Measurements from ENCODE around the gene SMTN. TPM values are rescaled to one million over a fixed set of nuclear protein-coding genes. Genes with fewer than 3 reads are reported as not detected.
"Not testable (repeated sequence)": the region's sequence is repeated elsewhere in the genome, so short reads cannot be mapped to it uniquely, and the experiment has no call there.

SMTN gene
- total and polyA plus RNA-seq, 4 donors, result 10.1 to 47.3 (median 13.8) TPM

GRCh38 chr22:31056986-31057599, 24.0 kb upstream of the SMTN start:
- DNase-seq (ENCODE audit: low spot score), result no peak
- Histone ChIP-seq H3K4me1 (ENCODE audit: control insufficient read depth in 4 of 4, insufficient read depth in 4 of 4, low read length in 3 of 4) (peaks cover 0 to 5% (median 1%) of the 10 kb centered on the region in 4 donors), H3K9ac (ENCODE audit: low read depth in 1 of 2, low read length in 2 of 2) (no peak overlapping the region), H3K27me3 (ENCODE audit: control insufficient read depth in 4 of 4, insufficient read depth in 4 of 4, low read length in 3 of 4) (no peaks in the 10 kb centered on the region), H3K36me3 (ENCODE audit: control insufficient read depth in 4 of 4, insufficient read depth in 3 of 4, low read depth in 1 of 4, low read length in 3 of 4) (no peaks in the 10 kb centered on the region), H3K4me3 (ENCODE audit: low read depth in 1 of 3, low read length in 3 of 3) (no peak overlapping the region), H3K9me3 (ENCODE audit: control insufficient read depth in 4 of 4, low read length in 3 of 4) (no peaks in the 10 kb centered on the region), H3K27ac (ENCODE audit: low read depth in 1 of 2, low read length in 2 of 2) (no peak overlapping the region)
- TF ChIP-seq REST (IDR thresholded peaks at IDR 0.05) (no peak), CTCF (IDR thresholded peaks at IDR 0.05; ENCODE audit: low read depth, low read length, missing input control) (no peak), GABPA (IDR thresholded peaks at IDR 0.05 in 1 of 2, conservative IDR thresholded peaks at IDR 0.05 in 1 of 2) (no peak)
- WGBS, result 88% methylated on average over 5 of the region's 5 CpGs

DNA sequence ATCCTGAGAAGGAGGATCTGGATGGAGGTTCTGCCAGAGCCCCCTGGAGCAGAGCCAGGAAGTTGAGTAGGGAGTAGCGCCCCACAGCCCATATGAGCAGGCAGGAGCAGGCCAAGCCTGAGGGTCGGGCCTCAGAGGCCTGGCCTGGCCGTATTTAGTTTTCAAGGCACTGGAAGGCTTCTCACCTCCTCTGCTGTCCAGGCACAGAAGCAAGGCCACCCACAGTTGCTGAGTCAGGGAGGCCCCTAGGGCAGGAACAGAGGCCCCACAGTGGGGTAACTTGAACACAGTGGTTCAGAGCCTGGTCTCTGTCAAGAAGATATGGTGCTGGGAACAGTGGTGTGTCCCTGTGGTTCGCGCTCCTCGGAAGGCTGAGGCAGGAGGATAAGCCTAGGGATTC, 21.5 kb upstream of the SMTN start:
- not testable (repeated sequence) for H3K36me3 ChIP-seq (ENCODE audit: control insufficient read depth in 4 of 4, insufficient read depth in 3 of 4, low read depth in 1 of 4, low read length in 3 of 4); H3K27me3 ChIP-seq (ENCODE audit: control insufficient read depth in 4 of 4, insufficient read depth in 4 of 4, low read length in 3 of 4); H3K9me3 ChIP-seq (ENCODE audit: control insufficient read depth in 4 of 4, low read length in 3 of 4); H3K4me1 ChIP-seq (ENCODE audit: control insufficient read depth in 4 of 4, insufficient read depth in 4 of 4, low read length in 3 of 4); H3K4me3 ChIP-seq (ENCODE audit: low read depth in 1 of 3, low read length in 3 of 3); DNase-seq (ENCODE audit: low spot score); H3K9ac ChIP-seq (ENCODE audit: low read depth in 1 of 2, low read length in 2 of 2); H3K27ac ChIP-seq (ENCODE audit: low read depth in 1 of 2, low read length in 2 of 2)
- 71% methylated on average over 6 of the region's 6 CpGs for WGBS

DNA sequence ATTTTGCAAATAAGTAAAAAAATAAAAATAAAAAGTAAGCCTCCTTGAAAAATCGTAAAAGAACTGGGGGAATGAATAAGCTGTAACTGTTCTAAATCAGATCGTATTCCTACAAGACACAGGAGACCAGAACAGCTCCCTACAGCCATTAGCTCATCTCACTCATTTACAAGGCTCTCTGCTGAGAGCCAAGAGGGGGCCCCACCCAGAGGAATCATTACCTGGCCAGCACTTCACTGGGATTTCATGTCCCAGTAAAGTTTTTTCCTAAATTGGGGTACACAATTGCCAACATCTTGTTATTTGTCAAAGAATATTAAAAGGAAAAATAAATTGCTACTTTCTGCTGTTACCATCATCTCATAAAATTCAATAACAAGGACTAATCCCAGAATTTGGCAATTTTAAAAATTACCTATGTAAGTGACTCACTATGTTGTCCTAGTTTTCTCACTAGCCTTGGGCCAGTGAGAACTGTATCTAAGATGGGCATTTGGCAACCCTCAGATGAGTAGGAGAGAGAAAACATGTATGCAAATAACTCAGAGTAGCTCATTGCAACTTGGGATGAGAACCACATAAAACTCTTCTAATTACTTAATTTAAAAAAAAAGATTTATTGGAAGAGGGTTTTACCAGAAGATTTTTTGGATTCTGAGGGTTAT, 18.4 kb upstream of the SMTN start:
- Histone ChIP-seq H3K4me1 (ENCODE audit: control insufficient read depth in 4 of 4, insufficient read depth in 4 of 4, low read length in 3 of 4) (no peaks in the 10 kb centered on the region), H3K27me3 (ENCODE audit: control insufficient read depth in 4 of 4, insufficient read depth in 4 of 4, low read length in 3 of 4) (no peaks in the 10 kb centered on the region), H3K9me3 (ENCODE audit: control insufficient read depth in 4 of 4, low read length in 3 of 4) (no peaks in the 10 kb centered on the region), H3K36me3 (ENCODE audit: control insufficient read depth in 4 of 4, insufficient read depth in 3 of 4, low read depth in 1 of 4, low read length in 3 of 4) (no peaks in the 10 kb centered on the region), H3K9ac (ENCODE audit: low read depth in 1 of 2, low read length in 2 of 2) (no peak overlapping the region), H3K4me3 (ENCODE audit: low read depth in 1 of 3, low read length in 3 of 3) (no peak overlapping the region), H3K27ac (ENCODE audit: low read depth in 1 of 2, low read length in 2 of 2) (no peak overlapping the region)
- no peak for DNase-seq (ENCODE audit: low spot score)
- no peak for TF ChIP-seq NR2F2 (IDR thresholded peaks at IDR 0.05)
- TF ChIP-seq FOXA2 (IDR thresholded peaks at IDR 0.05), result no peak
- no peak for TF ChIP-seq SP1 (IDR thresholded peaks at IDR 0.05)
- TF ChIP-seq FOXA1 (IDR thresholded peaks at IDR 0.05), result no peak
- no peak for TF ChIP-seq HNF4G (IDR thresholded peaks at IDR 0.05)
- no peak for TF ChIP-seq CTCF (IDR thresholded peaks at IDR 0.05; ENCODE audit: low read depth, low read length, missing input control)
- no peak for TF ChIP-seq RXRA (IDR thresholded peaks at IDR 0.05)
- no peak for TF ChIP-seq RAD21 (IDR thresholded peaks at IDR 0.05)
- TF ChIP-seq ZBTB33 (IDR thresholded peaks at IDR 0.05), result no peak
- TF ChIP-seq, protein P1, sequence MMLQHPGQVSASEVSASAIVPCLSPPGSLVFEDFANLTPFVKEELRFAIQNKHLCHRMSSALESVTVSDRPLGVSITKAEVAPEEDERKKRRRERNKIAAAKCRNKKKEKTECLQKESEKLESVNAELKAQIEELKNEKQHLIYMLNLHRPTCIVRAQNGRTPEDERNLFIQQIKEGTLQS (IDR thresholded peaks at IDR 0.05), result no peak
- TF ChIP-seq YY1 (IDR thresholded peaks at IDR 0.05), result no peak
- WGBS, result 87% methylated on average over 2 of the region's 2 CpGs

Data from liver (tissue), 9 donors.